ENCODE results near the gene HIRIP3. TPM values are rescaled to one million over a fixed set of nuclear protein-coding genes. Genes with fewer than 3 reads are reported as not detected.

HIRIP3 gene
- total RNA-seq, 1 experiment from 2014 or later: 18.9 TPM

- TF ChIP-seq, protein P1, sequence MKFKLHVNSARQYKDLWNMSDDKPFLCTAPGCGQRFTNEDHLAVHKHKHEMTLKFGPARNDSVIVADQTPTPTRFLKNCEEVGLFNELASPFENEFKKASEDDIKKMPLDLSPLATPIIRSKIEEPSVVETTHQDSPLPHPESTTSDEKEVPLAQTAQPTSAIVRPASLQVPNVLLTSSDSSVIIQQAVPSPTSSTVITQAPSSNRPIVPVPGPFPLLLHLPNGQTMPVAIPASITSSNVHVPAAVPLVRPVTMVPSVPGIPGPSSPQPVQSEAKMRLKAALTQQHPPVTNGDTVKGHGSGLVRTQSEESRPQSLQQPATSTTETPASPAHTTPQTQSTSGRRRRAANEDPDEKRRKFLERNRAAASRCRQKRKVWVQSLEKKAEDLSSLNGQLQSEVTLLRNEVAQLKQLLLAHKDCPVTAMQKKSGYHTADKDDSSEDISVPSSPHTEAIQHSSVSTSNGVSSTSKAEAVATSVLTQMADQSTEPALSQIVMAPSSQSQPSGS (CRISPR knock-in tag; IDR thresholded peaks at IDR 0.05; ENCODE audit: borderline replicate concordance, low read depth): no peak
- TF ChIP-seq ZNF512 (CRISPR knock-in tag; IDR thresholded peaks at IDR 0.05; ENCODE audit: borderline replicate concordance) (no peak), FOXK1 (CRISPR knock-in tag; IDR thresholded peaks at IDR 0.05) (no peak), ZBTB21 (CRISPR knock-in tag; IDR thresholded peaks at IDR 0.05; ENCODE audit: borderline replicate concordance) (no peak), HMGA2 (CRISPR knock-in tag; IDR thresholded peaks at IDR 0.05) (no peak), ERG (CRISPR knock-in tag; IDR thresholded peaks at IDR 0.05) (no peak), FOXJ3 (CRISPR knock-in tag; IDR thresholded peaks at IDR 0.05; ENCODE audit: borderline replicate concordance) (no peak), ZNF396 (CRISPR knock-in tag; IDR thresholded peaks at IDR 0.05; ENCODE audit: borderline replicate concordance) (no peak), KAT7 (CRISPR knock-in tag; IDR thresholded peaks at IDR 0.05; ENCODE audit: borderline replicate concordance) (no peak)
- TF ChIP-seq, protein P2, sequence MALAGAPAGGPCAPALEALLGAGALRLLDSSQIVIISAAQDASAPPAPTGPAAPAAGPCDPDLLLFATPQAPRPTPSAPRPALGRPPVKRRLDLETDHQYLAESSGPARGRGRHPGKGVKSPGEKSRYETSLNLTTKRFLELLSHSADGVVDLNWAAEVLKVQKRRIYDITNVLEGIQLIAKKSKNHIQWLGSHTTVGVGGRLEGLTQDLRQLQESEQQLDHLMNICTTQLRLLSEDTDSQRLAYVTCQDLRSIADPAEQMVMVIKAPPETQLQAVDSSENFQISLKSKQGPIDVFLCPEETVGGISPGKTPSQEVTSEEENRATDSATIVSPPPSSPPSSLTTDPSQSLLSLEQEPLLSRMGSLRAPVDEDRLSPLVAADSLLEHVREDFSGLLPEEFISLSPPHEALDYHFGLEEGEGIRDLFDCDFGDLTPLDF (CRISPR knock-in tag; IDR thresholded peaks at IDR 0.05): no peak
- TF ChIP-seq, protein P3, sequence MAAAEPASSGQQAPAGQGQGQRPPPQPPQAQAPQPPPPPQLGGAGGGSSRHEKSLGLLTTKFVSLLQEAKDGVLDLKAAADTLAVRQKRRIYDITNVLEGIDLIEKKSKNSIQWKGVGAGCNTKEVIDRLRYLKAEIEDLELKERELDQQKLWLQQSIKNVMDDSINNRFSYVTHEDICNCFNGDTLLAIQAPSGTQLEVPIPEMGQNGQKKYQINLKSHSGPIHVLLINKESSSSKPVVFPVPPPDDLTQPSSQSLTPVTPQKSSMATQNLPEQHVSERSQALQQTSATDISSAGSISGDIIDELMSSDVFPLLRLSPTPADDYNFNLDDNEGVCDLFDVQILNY (CRISPR knock-in tag; IDR thresholded peaks at IDR 0.05): no peak
- TF ChIP-seq, protein P4, sequence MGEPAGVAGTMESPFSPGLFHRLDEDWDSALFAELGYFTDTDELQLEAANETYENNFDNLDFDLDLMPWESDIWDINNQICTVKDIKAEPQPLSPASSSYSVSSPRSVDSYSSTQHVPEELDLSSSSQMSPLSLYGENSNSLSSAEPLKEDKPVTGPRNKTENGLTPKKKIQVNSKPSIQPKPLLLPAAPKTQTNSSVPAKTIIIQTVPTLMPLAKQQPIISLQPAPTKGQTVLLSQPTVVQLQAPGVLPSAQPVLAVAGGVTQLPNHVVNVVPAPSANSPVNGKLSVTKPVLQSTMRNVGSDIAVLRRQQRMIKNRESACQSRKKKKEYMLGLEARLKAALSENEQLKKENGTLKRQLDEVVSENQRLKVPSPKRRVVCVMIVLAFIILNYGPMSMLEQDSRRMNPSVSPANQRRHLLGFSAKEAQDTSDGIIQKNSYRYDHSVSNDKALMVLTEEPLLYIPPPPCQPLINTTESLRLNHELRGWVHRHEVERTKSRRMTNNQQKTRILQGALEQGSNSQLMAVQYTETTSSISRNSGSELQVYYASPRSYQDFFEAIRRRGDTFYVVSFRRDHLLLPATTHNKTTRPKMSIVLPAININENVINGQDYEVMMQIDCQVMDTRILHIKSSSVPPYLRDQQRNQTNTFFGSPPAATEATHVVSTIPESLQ (CRISPR knock-in tag; IDR thresholded peaks at IDR 0.05): no peak
Measured at GRCh38 chr16:30030011-30030685, 34.7 kb upstream of the HIRIP3 start (continued).

DNA sequence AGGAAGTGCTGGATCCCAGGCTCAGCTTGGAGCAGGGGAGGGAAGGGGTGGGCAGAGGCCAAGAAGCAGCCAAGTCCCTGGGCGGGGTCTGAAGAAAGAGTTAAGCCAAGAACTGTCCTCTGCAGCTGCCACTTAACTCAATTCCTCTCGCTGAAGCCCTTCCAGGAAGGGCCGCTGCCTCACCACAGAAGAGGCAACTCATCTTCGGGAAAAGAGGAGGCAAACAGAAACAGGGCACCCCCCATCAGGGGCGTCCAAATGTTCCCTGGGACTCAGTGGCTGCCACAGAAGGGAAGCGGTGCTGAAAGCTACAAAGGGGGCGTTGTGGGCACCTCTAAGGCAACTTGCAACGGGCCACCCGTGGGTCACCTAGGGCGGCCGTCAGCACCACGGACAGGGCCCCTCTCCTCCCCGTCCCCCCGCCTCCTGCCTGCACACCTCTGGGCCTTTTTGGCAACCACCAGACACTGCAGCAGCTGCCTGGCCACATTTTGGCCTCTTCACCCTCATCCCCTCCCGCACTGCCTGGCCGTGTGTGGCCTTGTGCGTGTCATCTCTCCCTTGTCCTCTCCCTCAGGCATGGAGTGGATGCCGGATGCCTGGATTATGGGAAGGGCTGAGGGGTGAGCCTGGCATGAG, 33.1 kb upstream of the HIRIP3 start:
- H3K36me3 Mint-ChIP-seq: no peaks in the 10 kb centered on the region
- no peak overlapping the region for H3K4me3 Mint-ChIP-seq
- ATAC-seq (peak; percentile 31), DNase-seq (ENCODE audit: low spot score) (peak; percentile 75)
- ChIA-PET POLR2A (interaction anchor here (0.9 kb wide), 1 partner anchor 45 kb away, joined by 3 read pairs; no protein-coding TSS in a partner anchor), CTCF (interaction anchor here (0.6 to 1.6 kb wide), 12 partner anchors 11 to 401 kb away, joined by 3 to 6 read pairs (median 3); partner anchors contain the start of genes DCTPP1 and SEZ6L2)
- H3K9me3 Mint-ChIP-seq: no peaks in the 10 kb centered on the region
- peaks cover 20% of the 10 kb centered on the region for H3K27me3 Mint-ChIP-seq (ENCODE audit: low read depth)
- peaks cover 35% of the 10 kb centered on the region for H3K4me1 Mint-ChIP-seq
- no peak overlapping the region for H3K27ac Mint-ChIP-seq
- 0 out of 2 replicates have a peak, but pooled peaks have one; percentile 35 for TF ChIP-seq ZNF281 (CRISPR knock-in tag; IDR thresholded peaks at IDR 0.05)
- 0 out of 2 replicates have a peak, but pooled peaks have one; percentile 25 for TF ChIP-seq ZNF423 (CRISPR knock-in tag; IDR thresholded peaks at IDR 0.05)
- TF ChIP-seq ZNF396 (CRISPR knock-in tag; IDR thresholded peaks at IDR 0.05; ENCODE audit: borderline replicate concordance): no peak
- TF ChIP-seq, protein P5, sequence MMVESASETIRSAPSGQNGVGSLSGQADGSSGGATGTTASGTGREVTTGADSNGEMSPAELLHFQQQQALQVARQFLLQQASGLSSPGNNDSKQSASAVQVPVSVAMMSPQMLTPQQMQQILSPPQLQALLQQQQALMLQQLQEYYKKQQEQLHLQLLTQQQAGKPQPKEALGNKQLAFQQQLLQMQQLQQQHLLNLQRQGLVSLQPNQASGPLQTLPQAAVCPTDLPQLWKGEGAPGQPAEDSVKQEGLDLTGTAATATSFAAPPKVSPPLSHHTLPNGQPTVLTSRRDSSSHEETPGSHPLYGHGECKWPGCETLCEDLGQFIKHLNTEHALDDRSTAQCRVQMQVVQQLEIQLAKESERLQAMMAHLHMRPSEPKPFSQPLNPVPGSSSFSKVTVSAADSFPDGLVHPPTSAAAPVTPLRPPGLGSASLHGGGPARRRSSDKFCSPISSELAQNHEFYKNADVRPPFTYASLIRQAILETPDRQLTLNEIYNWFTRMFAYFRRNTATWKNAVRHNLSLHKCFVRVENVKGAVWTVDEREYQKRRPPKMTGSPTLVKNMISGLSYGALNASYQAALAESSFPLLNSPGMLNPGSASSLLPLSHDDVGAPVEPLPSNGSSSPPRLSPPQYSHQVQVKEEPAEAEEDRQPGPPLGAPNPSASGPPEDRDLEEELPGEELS (CRISPR knock-in tag; IDR thresholded peaks at IDR 0.05): peak; percentile 76; the same call in 1 of the 2 replicates
- TF ChIP-seq GRHL2 (CRISPR knock-in tag; IDR thresholded peaks at IDR 0.05; ENCODE audit: insufficient replicate concordance, severe bottlenecking): no peak
- TF ChIP-seq, protein P2 (CRISPR knock-in tag; IDR thresholded peaks at IDR 0.05): peak; percentile 43; the same call in 1 of the 2 replicates

Data from WTC11 (cell line).